NCI-H1092 (cell line): ENCODE results near the gene GABRP.

ENCODE experiments used
- DNase-seq: peaks from one replicate; lab custom pipeline; 2025; lab: John Stamatoyannopoulos, UW

GABRP gene

GRCh38 chr5:170861667-170861916, 78.1 kb downstream of the GABRP start:
- no peak for DNase-seq

DNA sequence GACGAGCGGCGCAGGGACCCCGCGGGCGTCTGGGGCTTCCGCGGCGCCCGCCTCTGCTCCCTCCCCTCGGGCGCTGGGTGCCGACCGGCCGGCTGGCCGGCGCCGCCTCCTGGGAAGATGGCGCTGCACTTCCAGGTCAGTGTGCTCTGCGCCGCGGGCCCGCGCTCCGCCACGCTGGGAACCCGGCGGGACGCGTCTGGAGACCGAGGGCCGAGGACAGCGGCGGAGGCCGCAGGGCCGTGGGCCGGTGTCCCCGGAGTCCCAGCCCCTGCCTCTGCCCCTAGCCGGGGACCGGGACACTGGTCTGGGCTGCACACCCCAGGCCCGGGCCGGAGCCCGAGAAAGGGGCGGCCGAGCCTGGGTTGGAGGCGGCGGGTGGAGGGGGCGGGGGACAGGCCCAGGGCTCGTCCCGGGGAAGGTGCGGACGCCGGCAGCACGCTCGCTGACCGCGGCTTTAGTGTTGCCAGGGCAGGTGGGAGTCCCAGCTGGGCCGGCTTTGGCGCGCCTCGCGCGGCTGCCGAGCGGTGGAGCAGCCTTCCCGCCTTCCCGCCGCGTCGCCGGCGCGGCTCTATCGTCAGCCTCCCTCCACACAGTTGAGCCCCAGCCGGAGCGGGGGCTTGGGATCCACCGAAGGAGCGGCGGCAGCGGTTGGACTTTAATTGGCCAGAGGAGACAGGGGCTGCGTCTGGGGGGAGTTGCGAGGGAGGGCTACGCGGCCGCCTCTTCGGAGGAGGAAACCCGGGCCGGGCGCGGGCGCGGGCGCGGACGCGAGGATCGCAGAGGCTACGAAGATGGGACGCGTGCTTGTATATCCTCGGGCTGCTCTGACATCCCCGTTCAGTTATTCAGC, 78.6 kb downstream of the GABRP start, which contains the start of gene RANBP17:
TSS of gene RANBP17 (plus strand) at position 102 of the 850 bp plus-strand sequence.
- peak; percentile 48 for DNase-seq

- no peak for DNase-seq
These were observed 80.1 kb downstream of the GABRP start for GRCh38 chr5:170863646-170864045.
